Esophagus squamous epithelium (tissue), 5 donors: ENCODE data around the gene PSMD11. TPM values are rescaled to one million over a fixed set of nuclear protein-coding genes. Genes with fewer than 3 reads are reported as not detected.

Experiments used
- DNase-seq: peaks from one replicate; lab custom pipeline; 2025; lab: John Stamatoyannopoulos, UW
- H3K27ac ChIP-seq, 4 donors: fragments of 200-600 bp; sonication (generic); one replicate each; pipeline ENCODE4 v1.5.1; 2016 to 2019; ENCODE audit warnings: mild to moderate bottlenecking in 1 of 4
- H3K27me3 ChIP-seq, 4 donors: fragments of 200-600 bp; sonication (generic); 1 replicate in 3 of 4; 2 replicates in 1 of 4; pipeline versions ENCODE4 v1.5.1 to v1.6.0; 2017 to 2021; ENCODE audit warnings: antibody characterized with exemption in 1 of 4
- H3K36me3 ChIP-seq, 3 donors: fragments of 200-600 bp; sonication (generic); one replicate each; pipeline ENCODE4 v1.5.1; 2016 to 2019
- H3K4me1 ChIP-seq, 3 donors: fragments of 200-600 bp; sonication (generic); one replicate each; pipeline ENCODE4 v1.5.1; 2017 to 2019
- H3K4me3 ChIP-seq, 4 donors: fragments of 200-600 bp; sonication (generic); 1 replicate in 3 of 4; 2 replicates in 1 of 4; pipeline ENCODE4 v1.5.1; 2016 to 2019; ENCODE audit warnings: mild to moderate bottlenecking in 2 of 4, moderate library complexity in 1 of 4
- H3K9me3 ChIP-seq, 3 donors: fragments of 200-600 bp; sonication (generic); one replicate each; pipeline ENCODE4 v1.5.1; 2016 to 2019
- CTCF ChIP-seq, 6 experiments: fragments of 450-650 bp in 4 of 6; fragments of 200-600 bp in 2 of 6; sonication (generic) in 2 of 6; IDR thresholded peaks; one replicate each; pipeline ENCODE4 v1.5.1; 2016 to 2019; ENCODE audit warnings: antibody characterized with exemption in 6 of 6, mild to moderate bottlenecking in 4 of 6, moderate library complexity in 4 of 6
- POLR2A ChIP-seq, 4 donors: fragments of 450-650 bp; IDR thresholded peaks; one replicate each; pipeline ENCODE4 v1.6.1; 2017; ENCODE audit warnings: antibody characterized with exemption in 4 of 4, mild to moderate bottlenecking in 4 of 4, moderate library complexity in 3 of 4
- WGBS, 2 donors: methylation state at CpG; one replicate each; pipeline ENCODE4 v1.1.5; 2018; 5-methylcytosine and 5-hydroxymethylcytosine counted together
- intact Hi-C: fragments of 100-400 bp; cut with DNase I; formaldehyde crosslinking; loops from one replicate; pipeline ENCODE4 v1.15.0; 2022
- small RNA-seq, 4 donors: library from RNA; depleted of rRNA; stranded (forward); fragments of <200 nt; gene quantifications; one replicate each; pipeline ENCODE3, GENCODE V24; 2016
- total RNA-seq, 4 donors: library from RNA; depleted of rRNA; stranded (reverse); fragments of >200 nt; gene quantifications; one replicate each; pipeline ENCODE4 v1.1.0, GENCODE V29; 2016
- donor health status: DM: yes; HTN: yes; CAD: no.

The PSMD11 gene
- total RNA-seq, 4 donors from 2014 or later: 53.5 to 148 (median 70.3) TPM

- Histone ChIP-seq H3K4me1 (peaks cover 1 to 7% (median 2%) of the 10 kb centered on the region in 3 donors), H3K27me3 (no peaks in the 10 kb centered on the region), H3K36me3 (peaks cover 0 to 13% (median 0%) of the 10 kb centered on the region in 3 donors), H3K9me3 (no peaks in the 10 kb centered on the region), H3K27ac (no peak overlapping the region), H3K4me3 (no peak overlapping the region)
- TF ChIP-seq POLR2A (IDR thresholded peaks at IDR 0.05) (no peak), CTCF (IDR thresholded peaks at IDR 0.05) (no peak)
- WGBS, 2 donors: 53 to 58% methylated on average over 4 of the region's 4 CpGs
- intact Hi-C loops: no loop called here
- no peak for DNase-seq
Observed at GRCh38 chr17:32525122-32525521, 80.8 kb downstream of the PSMD11 start.

GRCh38 chr17:32527146-32527545, 82.8 kb downstream of the PSMD11 start:
- no peak overlapping the region for H3K27ac ChIP-seq
- TF ChIP-seq CTCF (IDR thresholded peaks at IDR 0.05) (no peak), POLR2A (IDR thresholded peaks at IDR 0.05) (no peak)
- intact Hi-C loops: no loop called here
- no peaks in the 10 kb centered on the region for H3K27me3 ChIP-seq
- H3K36me3 ChIP-seq: peaks cover 0 to 13% (median 0%) of the 10 kb centered on the region in 3 donors
- WGBS, 2 donors: 86 to 100% methylated on average over 2 to 4 of the region's 4 CpGs
- H3K9me3 ChIP-seq: no peaks in the 10 kb centered on the region
- DNase-seq: no peak
- no peak overlapping the region for H3K4me3 ChIP-seq
- no peaks in the 10 kb centered on the region for H3K4me1 ChIP-seq

- Histone ChIP-seq H3K4me3 (no peak overlapping the region), H3K36me3 (peaks cover 0 to 22% (median 0%) of the 10 kb centered on the region in 3 donors), H3K4me1 (no peaks in the 10 kb centered on the region), H3K27ac (no peak overlapping the region), H3K9me3 (no peaks in the 10 kb centered on the region), H3K27me3 (no peaks in the 10 kb centered on the region)
- DNase-seq: no peak
- WGBS, 2 donors: 81 to 91% methylated on average over 7 of the region's 7 CpGs
- intact Hi-C loops: no loop called here
- no peak for TF ChIP-seq CTCF (IDR thresholded peaks at IDR 0.05)
- TF ChIP-seq POLR2A (IDR thresholded peaks at IDR 0.05): no peak
Observed at GRCh38 chr17:32528825-32529224, 84.5 kb downstream of the PSMD11 start.

- Histone ChIP-seq H3K4me1 (no peaks in the 10 kb centered on the region), H3K27ac (no peak overlapping the region), H3K27me3 (no peaks in the 10 kb centered on the region), H3K9me3 (no peaks in the 10 kb centered on the region), H3K36me3 (peaks cover 0 to 22% (median 0%) of the 10 kb centered on the region in 3 donors), H3K4me3 (no peak overlapping the region)
- intact Hi-C loops: no loop called here
- 65 to 74% methylated on average over 9 to 10 of the region's 10 CpGs for WGBS, 2 donors
- DNase-seq: no peak
- TF ChIP-seq POLR2A (IDR thresholded peaks at IDR 0.05): no peak
- no peak for TF ChIP-seq CTCF (IDR thresholded peaks at IDR 0.05)
Observed at GRCh38 chr17:32529604-32530003, 85.3 kb downstream of the PSMD11 start.

Small RNA genes lying within 50 kb of the gene (small RNA-seq; reads per million reads assigned to genes)
- gene AC005899.2 (0 reads per million in 4 donors), gene AC005899.6 (0 reads per million in 4 donors), gene RF00019 (0 reads per million in 4 donors)

Other genes with a start within 250 kb of the PSMD11 start
- 1 to 10 TPM in 1 of 4 donors, under 1 TPM in 2, not detected in 1; 0.09 to 1.1 (median 0.76) TPM for gene RHBDL3, start 178.7 kb upstream of the PSMD11 start, total RNA-seq
- 10 to 100 TPM in 1 of 4 donors, 1 to 10 TPM in 3; 3.6 to 14.7 (median 9.1) TPM for gene C17orf75, start 102.3 kb upstream of the PSMD11 start, total RNA-seq
- 100 to 1,000 TPM; 101 to 181 (median 137) TPM for gene ZNF207, start 94.4 kb upstream of the PSMD11 start, total RNA-seq
- gene CDK5R1, start 42.5 kb downstream of the PSMD11 start, total RNA-seq: 10 to 100 TPM in 2 of 4 donors, 1 to 10 TPM in 2; 5.7 to 12.1 (median 10.7) TPM